HG03108 (cell line): Measurements from ENCODE around the gene UBE2R2.

Source experiments
- ATAC-seq: cut with Tn5 transposase; IDR thresholded peaks from one replicate; pipeline ENCODE4 v1.9.1; 2021; ENCODE audit warnings: moderate library complexity; ENCODE audit not compliant: unreplicated experiment

UBE2R2 gene

GRCh38 chr9:33880211-33881089, 63.5 kb downstream of the UBE2R2 start:
- no peak for ATAC-seq

- no peak for ATAC-seq
Observed at GRCh38 chr9:33881635-33882034, 64.7 kb downstream of the UBE2R2 start.

- ATAC-seq = no peak
Observed at GRCh38 chr9:33884856-33885701, 68.1 kb downstream of the UBE2R2 start.

GRCh38 chr9:33885948-33886347, 69.0 kb downstream of the UBE2R2 start:
- no peak for ATAC-seq

- no peak for ATAC-seq
Observed at GRCh38 chr9:33893861-33894260, 76.9 kb downstream of the UBE2R2 start.

GRCh38 chr9:33894316-33894715, 77.4 kb downstream of the UBE2R2 start:
- no peak for ATAC-seq

GRCh38 chr9:33903157-33903780, 86.3 kb downstream of the UBE2R2 start:
- ATAC-seq = no peak

GRCh38 chr9:33905137-33905536, 88.2 kb downstream of the UBE2R2 start:
- ATAC-seq = no peak

- ATAC-seq = no peak
Observed at GRCh38 chr9:33906769-33907168, 89.8 kb downstream of the UBE2R2 start.

- ATAC-seq = no peak
Observed at GRCh38 chr9:33907347-33907746, 90.4 kb downstream of the UBE2R2 start.

GRCh38 chr9:33908114-33908513, 91.2 kb downstream of the UBE2R2 start:
- ATAC-seq = no peak

- no peak for ATAC-seq
Observed at GRCh38 chr9:33908749-33909148, 91.8 kb downstream of the UBE2R2 start.

- no peak for ATAC-seq
Observed at GRCh38 chr9:33913541-33913940, 96.6 kb downstream of the UBE2R2 start.

GRCh38 chr9:33914887-33915628, 98.1 kb downstream of the UBE2R2 start:
- no peak for ATAC-seq

- ATAC-seq = no peak
Observed at GRCh38 chr9:33917036-33917435, 100.1 kb downstream of the UBE2R2 start.

- ATAC-seq = no peak
Observed at GRCh38 chr9:33919276-33919897, 102.4 kb downstream of the UBE2R2 start.

- ATAC-seq = no peak
Observed at GRCh38 chr9:33921967-33922895, 105.3 kb downstream of the UBE2R2 start.

- ATAC-seq = no peak
Observed at GRCh38 chr9:33923079-33923478, 106.1 kb downstream of the UBE2R2 start.

GRCh38 chr9:33923998-33924701, 107.2 kb downstream of the UBE2R2 start:
- ATAC-seq = no peak
